Loucy (cell line): ENCODE results near the gene GSAP.

Source experiments
- EZH2phosphoT487 ChIP-seq: fragments of 200-600 bp; IDR thresholded peaks from 2 replicates; pipeline ENCODE4 v1.6.1; 2018; ENCODE audit warnings: antibody characterized with exemption, mild to moderate bottlenecking, moderate library complexity, borderline replicate concordance
- TF ChIP-seq, protein P1 (sequence below): fragments of 200-600 bp; sonication (generic); conservative IDR thresholded peaks from 2 replicates; pipeline ENCODE4 v1.5.1; 2014; ENCODE audit warnings: mild to moderate bottlenecking, antibody characterized with exemption, low read length

DNA sequence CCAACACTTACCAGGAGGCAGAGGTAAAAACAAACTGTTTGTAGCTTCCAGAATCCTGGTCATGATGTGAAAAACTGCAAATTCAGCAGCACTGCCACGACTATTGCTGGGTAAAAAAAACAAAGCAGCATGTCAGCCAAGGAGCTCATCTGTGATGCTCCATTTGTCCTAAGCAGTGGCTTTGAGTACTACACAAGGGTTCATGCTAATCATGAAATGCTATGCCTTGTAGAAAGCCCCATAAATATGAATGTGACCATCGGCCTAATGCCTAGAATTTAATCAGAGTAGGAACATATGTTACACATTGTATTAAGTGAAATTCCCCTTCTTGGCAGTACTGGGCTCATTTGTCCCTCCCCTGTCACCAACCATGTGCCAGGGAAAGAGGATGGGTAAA is 95.4 kb downstream of the GSAP start:
- TF ChIP-seq, protein P1, sequence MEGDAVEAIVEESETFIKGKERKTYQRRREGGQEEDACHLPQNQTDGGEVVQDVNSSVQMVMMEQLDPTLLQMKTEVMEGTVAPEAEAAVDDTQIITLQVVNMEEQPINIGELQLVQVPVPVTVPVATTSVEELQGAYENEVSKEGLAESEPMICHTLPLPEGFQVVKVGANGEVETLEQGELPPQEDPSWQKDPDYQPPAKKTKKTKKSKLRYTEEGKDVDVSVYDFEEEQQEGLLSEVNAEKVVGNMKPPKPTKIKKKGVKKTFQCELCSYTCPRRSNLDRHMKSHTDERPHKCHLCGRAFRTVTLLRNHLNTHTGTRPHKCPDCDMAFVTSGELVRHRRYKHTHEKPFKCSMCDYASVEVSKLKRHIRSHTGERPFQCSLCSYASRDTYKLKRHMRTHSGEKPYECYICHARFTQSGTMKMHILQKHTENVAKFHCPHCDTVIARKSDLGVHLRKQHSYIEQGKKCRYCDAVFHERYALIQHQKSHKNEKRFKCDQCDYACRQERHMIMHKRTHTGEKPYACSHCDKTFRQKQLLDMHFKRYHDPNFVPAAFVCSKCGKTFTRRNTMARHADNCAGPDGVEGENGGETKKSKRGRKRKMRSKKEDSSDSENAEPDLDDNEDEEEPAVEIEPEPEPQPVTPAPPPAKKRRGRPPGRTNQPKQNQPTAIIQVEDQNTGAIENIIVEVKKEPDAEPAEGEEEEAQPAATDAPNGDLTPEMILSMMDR, result no peak
- no peak for TF ChIP-seq EZH2phosphoT487
